PC-3 (cell line): ENCODE results near the gene EIF1.

Experiments used
- EZH2 ChIP-seq: fragments of 300-600 bp; sonication (generic); IDR thresholded peaks from one replicate; pipeline ENCODE4 v1.6.1; 2017; ENCODE audit warnings: antibody characterized with exemption, mild to moderate bottlenecking, low read length; ENCODE audit not compliant: unreplicated experiment
- EZH2phosphoT487 ChIP-seq: fragments of 300-600 bp; sonication (generic); IDR thresholded peaks from 2 replicates; pipeline ENCODE4 v1.6.1; 2018; ENCODE audit warnings: mild to moderate bottlenecking, antibody characterized with exemption, low read length, borderline replicate concordance

- TF ChIP-seq EZH2phosphoT487 = no peak
- TF ChIP-seq EZH2 = no peak
These were observed 43.2 kb downstream of the EIF1 start for GRCh38 chr17:41731836-41732235.
